CD14-positive monocyte (primary cell): Measurements from ENCODE around the gene CEACAM16. TPM values are rescaled to one million over a fixed set of nuclear protein-coding genes. Genes with fewer than 3 reads are reported as not detected.

Experiments used
- DNase-seq, 3 donors: peaks; one replicate each; pipeline ENCODE4 v3.0.0-alpha.2; 2011 to 2022
- H2AFZ ChIP-seq: 2 replicates; pipeline ENCODE4 v1.6.0; 2012; ENCODE audit warnings: mild to moderate bottlenecking, low read depth, low read length, inconsistent platforms; ENCODE audit not compliant: insufficient read depth, poor library complexity, severe bottlenecking
- H3K27ac ChIP-seq, 2 donors: 1 replicate in 1 of 2; 2 replicates in 1 of 2; pipeline ENCODE4 v1.5.1; 2012 to 2013; ENCODE audit warnings: low read length in 2 of 2, control low read depth in 1 of 2, inconsistent platforms in 1 of 2, low read depth in 1 of 2, mild to moderate bottlenecking in 1 of 2
- H3K27me3 ChIP-seq, 2 donors: one replicate each; pipeline versions ENCODE4 v1.6.0 to v1.6.1; 2011 to 2013; ENCODE audit warnings: low read length in 2 of 2; ENCODE audit not compliant: control insufficient read depth in 2 of 2, insufficient read depth in 2 of 2
- H3K36me3 ChIP-seq, 2 donors: replicated peaks in 1 of 2; 1 replicate in 1 of 2; 2 replicates in 1 of 2; pipeline versions ENCODE4 v1.5.1 to v1.6.1; 2012 to 2013; ENCODE audit warnings: low read length in 2 of 2, control low read depth in 1 of 2, inconsistent platforms in 1 of 2, mild to moderate bottlenecking in 1 of 2; ENCODE audit not compliant: insufficient read depth in 2 of 2, control insufficient read depth in 1 of 2
- H3K4me1 ChIP-seq, 2 donors: 1 replicate in 1 of 2; 2 replicates in 1 of 2; pipeline versions ENCODE4 v1.5.1 to v1.6.1; 2012 to 2013; ENCODE audit warnings: low read length in 2 of 2, control low read depth in 1 of 2, inconsistent platforms in 1 of 2, mild to moderate bottlenecking in 1 of 2, moderate library complexity in 1 of 2; ENCODE audit not compliant: insufficient read depth in 2 of 2, control insufficient read depth in 1 of 2
- H3K4me2 ChIP-seq: replicated peaks from 2 replicates; pipeline ENCODE3; 2012; ENCODE audit warnings: low read length, moderate library complexity, mild to moderate bottlenecking; ENCODE audit not compliant: poor library complexity, severe bottlenecking; ENCODE audit errors: extremely low read depth
- H3K4me3 ChIP-seq, 3 experiments: fragments of 200-600 bp in 1 of 3; sonication (generic) in 1 of 3; replicated peaks in 1 of 3; 1 replicate in 2 of 3; 2 replicates in 1 of 3; pipeline ENCODE4 v1.5.1; 2011 to 2013; ENCODE audit warnings: low read length in 3 of 3, mild to moderate bottlenecking in 3 of 3, control low read depth in 2 of 3, low read depth in 2 of 3, inconsistent platforms in 1 of 3, moderate library complexity in 1 of 3
- H3K79me2 ChIP-seq: 2 replicates; pipeline ENCODE4 v1.6.0; 2012; ENCODE audit warnings: mild to moderate bottlenecking, control low read depth, inconsistent platforms, low read length, moderate library complexity; ENCODE audit not compliant: insufficient read depth
- H3K9ac ChIP-seq: 2 replicates; pipeline ENCODE4 v1.6.0; 2017; ENCODE audit warnings: low read length, mild to moderate bottlenecking; ENCODE audit not compliant: insufficient read depth, poor library complexity, severe bottlenecking
- H3K9me3 ChIP-seq, 2 donors: replicated peaks in 1 of 2; 1 replicate in 1 of 2; 2 replicates in 1 of 2; pipeline versions ENCODE4 v1.5.1 to v1.6.1; 2012 to 2013; ENCODE audit warnings: low read length in 2 of 2, control low read depth in 1 of 2; ENCODE audit not compliant: control insufficient read depth in 1 of 2, insufficient read depth in 1 of 2
- H4K20me1 ChIP-seq: 2 replicates; pipeline ENCODE4 v1.6.0; 2012; ENCODE audit warnings: mild to moderate bottlenecking, low read length, control low read depth, moderate library complexity; ENCODE audit not compliant: insufficient read depth
- H3K27ac Mint-ChIP-seq, 7 donors: one replicate each; pipeline ENCODE4 v1.8.0; 2020; ENCODE audit warnings: mild to moderate bottlenecking in 7 of 7, mixed read lengths in 7 of 7, moderate library complexity in 6 of 7, inconsistent platforms in 2 of 7
- H3K27me3 Mint-ChIP-seq, 3 donors: one replicate each; pipeline ENCODE4 v1.8.0; 2021 to 2022; ENCODE audit warnings: low read depth in 3 of 3, mild to moderate bottlenecking in 3 of 3, mixed read lengths in 3 of 3, moderate library complexity in 3 of 3, inconsistent platforms in 1 of 3
- H3K36me3 Mint-ChIP-seq, 2 donors: one replicate each; pipeline ENCODE4 v1.8.0; 2020; ENCODE audit warnings: mixed read lengths in 2 of 2, inconsistent platforms in 1 of 2, mild to moderate bottlenecking in 1 of 2
- H3K4me1 Mint-ChIP-seq: one replicate; pipeline ENCODE4 v1.8.0; 2020; ENCODE audit warnings: mild to moderate bottlenecking, mixed read lengths
- H3K4me3 Mint-ChIP-seq, 2 donors: one replicate each; pipeline ENCODE4 v1.8.0; 2020; ENCODE audit warnings: mild to moderate bottlenecking in 2 of 2, mixed read lengths in 2 of 2, moderate library complexity in 1 of 2
- H3K9me3 Mint-ChIP-seq, 7 donors: one replicate each; pipeline ENCODE4 v1.8.0; 2020 to 2022; ENCODE audit warnings: mixed read lengths in 7 of 7, mild to moderate bottlenecking in 6 of 7, moderate library complexity in 6 of 7, inconsistent platforms in 2 of 7
- WGBS: methylation state at CpG from one replicate; pipeline ENCODE4 v1.1.5; 2013; ENCODE audit warnings: missing lambda C conversion rate; ENCODE audit not compliant: insufficient coverage; 5-methylcytosine and 5-hydroxymethylcytosine counted together
- intact Hi-C, 2 donors: fragments of 100-400 bp; cut with micrococcal nuclease; formaldehyde crosslinking; loops; one replicate each; pipeline versions ENCODE4 v1.15.0 to v1.15.1; 2023
- polyA plus RNA-seq, 3 donors: library from polyadenylated mRNA; depleted of rRNA in 1 of 3; unstranded in 2 of 3; stranded (reverse) in 1 of 3; fragments of 300-500 nt in 2 of 3; fragments of >200 nt in 1 of 3; fragmentation: Illumina TruSeq in 2 of 3; gene quantifications; 1 replicate in 2 of 3; 2 replicates in 1 of 3; pipeline ENCODE4 v1.2.3, GENCODE V29; 2012 to 2021
- TF ChIP-seq, protein P1 (sequence below): fragments of 200-600 bp; IDR thresholded peaks from one replicate; pipeline ENCODE4 v1.8.0; 2022; ENCODE audit warnings: antibody characterized with exemption, mild to moderate bottlenecking

Gene CEACAM16
- polyA plus RNA-seq, 3 donors: not detected

DNA sequence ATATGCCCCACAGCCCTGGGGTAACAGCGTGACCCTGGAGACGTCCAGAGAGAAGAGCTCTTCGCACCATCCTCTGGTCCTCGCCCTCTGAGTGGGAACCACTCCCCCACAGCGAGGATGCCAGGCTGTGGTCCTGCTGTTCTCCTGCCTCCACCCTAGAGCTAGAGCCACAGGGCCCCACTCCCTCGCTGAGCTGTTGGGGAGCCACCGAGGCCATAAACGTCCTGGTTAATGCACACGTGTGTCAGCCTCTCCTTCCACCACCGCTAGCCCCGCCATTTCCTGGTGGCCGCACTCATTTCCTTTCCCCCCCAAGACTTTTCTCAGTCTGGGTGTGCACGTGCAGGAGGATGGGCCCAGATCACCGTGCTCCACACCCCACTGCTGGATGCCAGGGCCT, 11.5 kb downstream of the CEACAM16 start:
- Mint-ChIP-seq H3K27ac (peak overlapping the region in 1 of 7 donors; percentile 59), H3K4me3 (no peak overlapping the region), H3K9me3 (peaks cover 9 to 17% (median 11%) of the 10 kb centered on the region in 7 donors), H3K4me1 (peaks cover 8% of the 10 kb centered on the region), H3K27me3 (peaks cover 1 to 11% (median 2%) of the 10 kb centered on the region in 3 donors), H3K36me3 (no peaks in the 10 kb centered on the region)
- DNase-seq: no peak
- Histone ChIP-seq H3K79me2 (no peaks in the 10 kb centered on the region), H3K36me3 (no peaks in the 10 kb centered on the region), H3K4me1 (peaks cover 0 to 4% of the 10 kb centered on the region in 2 donors), H3K4me2 (no peak overlapping the region), H3K27me3 (no peaks in the 10 kb centered on the region), H3K9me3 (peaks cover 10% of the 10 kb centered on the region in 2 donors), H4K20me1 (no peaks in the 10 kb centered on the region), H3K27ac (no peak overlapping the region), H2AFZ (no peak overlapping the region), H3K4me3 (no peak overlapping the region), H3K9ac (no peak overlapping the region)
- TF ChIP-seq, protein P1, sequence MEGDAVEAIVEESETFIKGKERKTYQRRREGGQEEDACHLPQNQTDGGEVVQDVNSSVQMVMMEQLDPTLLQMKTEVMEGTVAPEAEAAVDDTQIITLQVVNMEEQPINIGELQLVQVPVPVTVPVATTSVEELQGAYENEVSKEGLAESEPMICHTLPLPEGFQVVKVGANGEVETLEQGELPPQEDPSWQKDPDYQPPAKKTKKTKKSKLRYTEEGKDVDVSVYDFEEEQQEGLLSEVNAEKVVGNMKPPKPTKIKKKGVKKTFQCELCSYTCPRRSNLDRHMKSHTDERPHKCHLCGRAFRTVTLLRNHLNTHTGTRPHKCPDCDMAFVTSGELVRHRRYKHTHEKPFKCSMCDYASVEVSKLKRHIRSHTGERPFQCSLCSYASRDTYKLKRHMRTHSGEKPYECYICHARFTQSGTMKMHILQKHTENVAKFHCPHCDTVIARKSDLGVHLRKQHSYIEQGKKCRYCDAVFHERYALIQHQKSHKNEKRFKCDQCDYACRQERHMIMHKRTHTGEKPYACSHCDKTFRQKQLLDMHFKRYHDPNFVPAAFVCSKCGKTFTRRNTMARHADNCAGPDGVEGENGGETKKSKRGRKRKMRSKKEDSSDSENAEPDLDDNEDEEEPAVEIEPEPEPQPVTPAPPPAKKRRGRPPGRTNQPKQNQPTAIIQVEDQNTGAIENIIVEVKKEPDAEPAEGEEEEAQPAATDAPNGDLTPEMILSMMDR: no peak
- WGBS: 29% methylated on average over 10 of the region's 14 CpGs
- intact Hi-C loops: loop anchor here in 1 of 2 donors (10.0 kb wide), 1 partner anchor 136 kb away; no protein-coding TSS in a partner anchor

DNA sequence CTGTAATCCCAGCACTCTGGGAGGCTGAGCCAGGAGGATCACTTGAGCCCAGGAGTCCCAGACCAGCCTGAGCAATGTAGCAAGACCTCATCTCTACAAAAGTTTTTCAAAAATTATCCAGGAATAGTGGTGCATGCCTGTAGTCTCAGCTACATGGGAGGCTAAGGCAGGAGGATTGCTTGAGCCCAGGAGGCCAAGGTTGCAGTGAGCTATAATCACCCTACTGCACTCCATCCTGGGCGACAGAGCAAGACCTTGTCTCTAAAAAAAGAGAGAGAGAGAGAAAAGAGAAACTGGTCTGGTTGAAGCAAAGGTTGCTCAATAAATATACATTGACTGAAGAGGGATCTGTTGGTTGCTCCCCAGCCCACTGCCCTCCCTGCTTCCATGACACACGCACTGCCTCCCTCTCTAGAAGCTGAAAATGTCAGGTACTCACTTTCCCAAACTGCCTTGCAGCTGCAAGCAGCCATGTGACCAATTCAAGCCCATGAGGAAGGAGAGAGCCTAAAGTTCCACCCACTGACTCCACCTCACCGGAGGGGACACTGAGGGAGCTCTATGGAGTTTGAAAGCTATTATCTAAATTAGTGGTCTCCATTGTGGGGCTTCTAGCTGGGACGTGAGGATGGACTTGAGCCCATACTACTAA, 14.0 kb downstream of the CEACAM16 start:
- H3K36me3 ChIP-seq: no peaks in the 10 kb centered on the region
- Mint-ChIP-seq H3K4me1 (peaks cover 8% of the 10 kb centered on the region), H3K4me3 (no peak overlapping the region), H3K36me3 (no peaks in the 10 kb centered on the region), H3K9me3 (peaks cover 12 to 21% (median 16%) of the 10 kb centered on the region in 7 donors), H3K27ac (peak overlapping the region in 1 of 7 donors; percentile 49), H3K27me3 (peaks cover 1 to 11% (median 2%) of the 10 kb centered on the region in 3 donors)
- H4K20me1 ChIP-seq: no peaks in the 10 kb centered on the region
- H3K4me3 ChIP-seq: no peak overlapping the region
- intact Hi-C loops: loop anchor here in 1 of 2 donors (10.0 kb wide), 1 partner anchor 138 kb away; no protein-coding TSS in a partner anchor
- H2AFZ ChIP-seq: no peak overlapping the region
- H3K79me2 ChIP-seq: no peaks in the 10 kb centered on the region
- TF ChIP-seq, protein P1: no peak
- no peaks in the 10 kb centered on the region for H3K27me3 ChIP-seq
- WGBS: no CpG with 5 or more reads among the region's 4 CpGs
- H3K4me2 ChIP-seq: no peak overlapping the region
- H3K9me3 ChIP-seq: peaks cover 15% of the 10 kb centered on the region in 2 donors
- peak in 1 of 3 donors; percentile 54 for DNase-seq
- H3K9ac ChIP-seq: no peak overlapping the region
- no peak overlapping the region for H3K27ac ChIP-seq
- peaks cover 0 to 5% of the 10 kb centered on the region in 2 donors for H3K4me1 ChIP-seq
